Mammary epithelial cell (primary cell): ENCODE measurements around the gene EVL.

ENCODE experiments used
- CTCF ChIP-seq, 2 donors: IDR thresholded peaks in 1 of 2; conservative IDR thresholded peaks in 1 of 2; 2 replicates each; pipeline ENCODE4 v1.5.1; 2011 to 2012; ENCODE audit warnings: inconsistent platforms in 2 of 2, low read length in 2 of 2, mild to moderate bottlenecking in 2 of 2, control low read depth in 1 of 2, low read depth in 1 of 2; ENCODE audit not compliant: insufficient read depth in 1 of 2; ENCODE audit errors: extremely low read depth in 1 of 2
- EZH2 ChIP-seq: IDR thresholded peaks from 2 replicates; pipeline ENCODE4 v1.6.1; 2012; ENCODE audit warnings: low read length, inconsistent platforms, borderline replicate concordance

DNA sequence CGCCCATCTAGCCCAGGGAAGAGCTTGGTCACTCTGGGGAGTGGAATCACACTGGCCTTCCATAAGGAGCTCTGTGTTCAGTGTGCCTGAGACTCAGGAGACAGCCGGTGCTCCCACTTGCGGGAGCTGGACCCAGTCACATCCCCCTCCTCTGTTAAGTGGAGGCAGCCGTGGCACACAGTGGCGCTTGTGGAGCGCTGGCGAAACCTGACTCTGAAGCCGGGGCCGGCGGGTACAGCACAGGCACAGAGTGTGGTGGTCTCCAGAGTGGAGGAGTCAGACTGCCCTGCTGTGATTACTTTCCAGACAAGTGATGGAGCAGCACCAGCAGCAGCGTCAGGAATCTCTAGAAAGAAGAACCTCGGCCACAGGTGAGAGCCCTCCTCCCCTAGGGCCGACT is 61.2 kb downstream of the EVL start:
- TF ChIP-seq CTCF (conservative IDR thresholded peaks at IDR 0.05 in 1 of 2, IDR thresholded peaks at IDR 0.05 in 1 of 2; ENCODE audit: extremely low read depth in 1 of 2, insufficient read depth in 1 of 2, low read depth in 1 of 2, low read length in 2 of 2) (no peak), EZH2 (no peak)
